ENCODE measurements around the gene MORN3. TPM values are rescaled to one million over a fixed set of nuclear protein-coding genes. Genes with fewer than 3 reads are reported as not detected.

Gene MORN3
- total RNA-seq, 1 experiment from 2014 or later: 0.72 TPM

DNA sequence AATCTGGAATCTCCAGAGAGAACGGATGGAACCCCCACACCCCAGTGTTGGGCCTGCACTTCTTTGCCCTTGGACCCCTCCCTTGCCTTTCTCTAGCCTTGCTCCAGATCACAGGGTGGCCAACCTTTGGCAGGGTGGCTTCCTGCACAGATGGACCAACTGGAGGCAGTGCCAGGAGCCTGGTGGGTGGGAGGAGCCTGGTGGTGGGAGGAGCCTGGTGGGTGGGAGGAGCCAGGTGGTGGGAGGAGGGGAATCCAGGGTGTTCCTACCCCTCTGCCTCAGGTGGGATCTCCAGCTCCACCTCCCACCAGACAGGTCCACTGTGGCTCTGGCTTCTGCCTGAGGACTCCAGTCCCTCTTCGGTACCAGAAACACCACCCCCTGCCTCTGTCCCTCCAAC, 58.1 kb downstream of the MORN3 start:
- Histone ChIP-seq H3K4me3 (ENCODE audit: low read depth in 2 of 2, low read length in 2 of 2) (no peak overlapping the region), H3K27me3 (ENCODE audit: control insufficient read depth, insufficient read depth, low read length) (no peaks in the 10 kb centered on the region), H3K4me1 (ENCODE audit: control insufficient read depth, insufficient read depth, low read length) (no peaks in the 10 kb centered on the region), H3K36me3 (ENCODE audit: control insufficient read depth, insufficient read depth, low read length) (no peaks in the 10 kb centered on the region), H3K27ac (ENCODE audit: low read length) (no peak overlapping the region), H3K9me3 (ENCODE audit: control insufficient read depth, insufficient read depth, low read depth, low read length) (no peaks in the 10 kb centered on the region)
- in situ Hi-C loops (cut with HindIII; ENCODE audit: low pct_unique_long_range_greater_than_20kb, low sequenced_read_pairs): no loop called here
- ChIA-PET CTCF (interaction anchor here (1.7 kb wide), 1 partner anchor 59 kb away, joined by 9 read pairs; no protein-coding TSS in a partner anchor), POLR2A (no interaction called here)
- intact Hi-C loops (cut with micrococcal nuclease; ENCODE audit: unreplicated experiment): no loop called here
- TF ChIP-seq, protein P1, sequence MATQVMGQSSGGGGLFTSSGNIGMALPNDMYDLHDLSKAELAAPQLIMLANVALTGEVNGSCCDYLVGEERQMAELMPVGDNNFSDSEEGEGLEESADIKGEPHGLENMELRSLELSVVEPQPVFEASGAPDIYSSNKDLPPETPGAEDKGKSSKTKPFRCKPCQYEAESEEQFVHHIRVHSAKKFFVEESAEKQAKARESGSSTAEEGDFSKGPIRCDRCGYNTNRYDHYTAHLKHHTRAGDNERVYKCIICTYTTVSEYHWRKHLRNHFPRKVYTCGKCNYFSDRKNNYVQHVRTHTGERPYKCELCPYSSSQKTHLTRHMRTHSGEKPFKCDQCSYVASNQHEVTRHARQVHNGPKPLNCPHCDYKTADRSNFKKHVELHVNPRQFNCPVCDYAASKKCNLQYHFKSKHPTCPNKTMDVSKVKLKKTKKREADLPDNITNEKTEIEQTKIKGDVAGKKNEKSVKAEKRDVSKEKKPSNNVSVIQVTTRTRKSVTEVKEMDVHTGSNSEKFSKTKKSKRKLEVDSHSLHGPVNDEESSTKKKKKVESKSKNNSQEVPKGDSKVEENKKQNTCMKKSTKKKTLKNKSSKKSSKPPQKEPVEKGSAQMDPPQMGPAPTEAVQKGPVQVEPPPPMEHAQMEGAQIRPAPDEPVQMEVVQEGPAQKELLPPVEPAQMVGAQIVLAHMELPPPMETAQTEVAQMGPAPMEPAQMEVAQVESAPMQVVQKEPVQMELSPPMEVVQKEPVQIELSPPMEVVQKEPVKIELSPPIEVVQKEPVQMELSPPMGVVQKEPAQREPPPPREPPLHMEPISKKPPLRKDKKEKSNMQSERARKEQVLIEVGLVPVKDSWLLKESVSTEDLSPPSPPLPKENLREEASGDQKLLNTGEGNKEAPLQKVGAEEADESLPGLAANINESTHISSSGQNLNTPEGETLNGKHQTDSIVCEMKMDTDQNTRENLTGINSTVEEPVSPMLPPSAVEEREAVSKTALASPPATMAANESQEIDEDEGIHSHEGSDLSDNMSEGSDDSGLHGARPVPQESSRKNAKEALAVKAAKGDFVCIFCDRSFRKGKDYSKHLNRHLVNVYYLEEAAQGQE (IDR thresholded peaks at IDR 0.05; ENCODE audit: insufficient read depth in 1 of 2, low read depth in 2 of 2, low read length in 1 of 2): no peak
- ATAC-seq (peak; percentile 76), DNase-seq (ENCODE audit: low read depth, low spot score) (no peak)
- BruUV-seq (replicated peaks): no TSS peak

DNA sequence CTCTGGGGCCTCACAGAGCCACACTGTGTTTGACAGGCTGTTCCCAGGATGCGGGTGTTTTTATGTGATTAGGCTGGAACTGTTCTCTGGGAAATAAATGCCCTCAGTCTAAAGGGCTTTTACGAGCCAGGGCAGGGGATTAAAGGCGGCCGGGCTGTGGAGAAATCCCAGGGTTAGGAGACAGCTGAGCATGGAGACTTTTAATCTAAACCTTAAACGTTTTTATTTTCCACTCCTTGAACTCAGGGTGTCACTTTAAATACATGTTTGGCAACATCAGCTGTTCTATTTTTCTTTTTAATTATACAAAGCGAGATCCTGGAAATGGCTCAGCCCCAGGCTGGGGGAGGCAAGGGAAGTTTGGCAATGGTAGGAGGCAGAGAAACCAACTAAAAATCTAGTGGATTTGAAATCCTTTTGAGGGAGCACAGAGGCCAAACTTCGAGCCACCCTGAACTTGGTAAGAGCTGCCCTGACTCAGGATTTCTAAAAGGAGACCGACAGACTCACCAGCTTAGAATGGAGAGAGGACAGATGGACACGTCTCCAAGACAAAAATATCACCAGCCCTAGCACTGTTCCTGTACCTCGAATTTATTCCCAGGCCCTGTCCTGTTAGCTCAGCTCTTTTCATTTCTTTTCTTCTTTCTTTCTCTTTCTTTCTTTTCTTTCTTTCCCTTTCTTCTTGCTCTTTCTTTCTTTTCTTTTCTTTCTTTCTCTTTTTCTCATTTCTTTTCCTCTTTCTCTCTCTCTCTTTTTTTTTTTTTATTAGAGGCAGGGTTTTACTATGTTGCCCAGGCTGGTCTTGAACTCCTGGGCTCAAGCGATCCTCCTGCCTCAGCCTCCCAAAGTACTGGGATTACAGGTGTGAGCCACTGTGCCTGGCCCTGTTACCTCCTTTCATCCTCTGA, 59.0 kb downstream of the MORN3 start:
- H3K27me3 ChIP-seq (ENCODE audit: control insufficient read depth, insufficient read depth, low read length): no peaks in the 10 kb centered on the region
- POLR2A ChIA-PET: no interaction called here
- in situ Hi-C loops (cut with HindIII; ENCODE audit: low pct_unique_long_range_greater_than_20kb, low sequenced_read_pairs) (no loop called here), intact Hi-C loops (cut with micrococcal nuclease; ENCODE audit: unreplicated experiment) (no loop called here)
- peak; percentile 53; the same call in 1 of the 2 replicates for ATAC-seq
- BruUV-seq (replicated peaks): no TSS peak
- H3K4me1 ChIP-seq (ENCODE audit: control insufficient read depth, insufficient read depth, low read length): no peaks in the 10 kb centered on the region
- no peak for DNase-seq (ENCODE audit: low read depth, low spot score)
- H3K27ac ChIP-seq (ENCODE audit: low read length): no peak overlapping the region
- CTCF ChIA-PET: interaction anchor here (0.7 to 1.7 kb wide), 2 partner anchors 58 to 75 kb away, joined by 5 to 9 read pairs; no protein-coding TSS in a partner anchor
- H3K4me3 ChIP-seq (ENCODE audit: low read depth in 2 of 2, low read length in 2 of 2): no peak overlapping the region
- H3K9me3 ChIP-seq (ENCODE audit: control insufficient read depth, insufficient read depth, low read depth, low read length): no peaks in the 10 kb centered on the region
- TF ChIP-seq, protein P2, sequence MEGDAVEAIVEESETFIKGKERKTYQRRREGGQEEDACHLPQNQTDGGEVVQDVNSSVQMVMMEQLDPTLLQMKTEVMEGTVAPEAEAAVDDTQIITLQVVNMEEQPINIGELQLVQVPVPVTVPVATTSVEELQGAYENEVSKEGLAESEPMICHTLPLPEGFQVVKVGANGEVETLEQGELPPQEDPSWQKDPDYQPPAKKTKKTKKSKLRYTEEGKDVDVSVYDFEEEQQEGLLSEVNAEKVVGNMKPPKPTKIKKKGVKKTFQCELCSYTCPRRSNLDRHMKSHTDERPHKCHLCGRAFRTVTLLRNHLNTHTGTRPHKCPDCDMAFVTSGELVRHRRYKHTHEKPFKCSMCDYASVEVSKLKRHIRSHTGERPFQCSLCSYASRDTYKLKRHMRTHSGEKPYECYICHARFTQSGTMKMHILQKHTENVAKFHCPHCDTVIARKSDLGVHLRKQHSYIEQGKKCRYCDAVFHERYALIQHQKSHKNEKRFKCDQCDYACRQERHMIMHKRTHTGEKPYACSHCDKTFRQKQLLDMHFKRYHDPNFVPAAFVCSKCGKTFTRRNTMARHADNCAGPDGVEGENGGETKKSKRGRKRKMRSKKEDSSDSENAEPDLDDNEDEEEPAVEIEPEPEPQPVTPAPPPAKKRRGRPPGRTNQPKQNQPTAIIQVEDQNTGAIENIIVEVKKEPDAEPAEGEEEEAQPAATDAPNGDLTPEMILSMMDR (IDR thresholded peaks at IDR 0.05): no peak
- TF ChIP-seq SIN3A (IDR thresholded peaks at IDR 0.05; ENCODE audit: borderline replicate concordance, insufficient read depth, low read depth, low read length) (no peak), POLR2AphosphoS5 (IDR thresholded peaks at IDR 0.05; ENCODE audit: low read depth, low read length) (no peak), TCF7L2 (IDR thresholded peaks at IDR 0.05; ENCODE audit: low read depth, low read length) (no peak)
- TF ChIP-seq, protein P1 (IDR thresholded peaks at IDR 0.05; ENCODE audit: insufficient read depth in 1 of 2, low read depth in 2 of 2, low read length in 1 of 2): no peak
- no peaks in the 10 kb centered on the region for H3K36me3 ChIP-seq (ENCODE audit: control insufficient read depth, insufficient read depth, low read length)

Measured in Panc1 (cell line).